ENCODE results near the gene MAP2. TPM values are rescaled to one million over a fixed set of nuclear protein-coding genes. Genes with fewer than 3 reads are reported as not detected.
A peak's percentile ranks its signal among the peaks of the same experiment; 100 is the strongest.
"Not testable (repeated sequence)": the region's sequence is repeated elsewhere in the genome, so short reads cannot be mapped to it uniquely, and the experiment has no call there.

Gene MAP2
- total RNA-seq, 1 experiment from 2014 or later: 6.7 TPM

DNA sequence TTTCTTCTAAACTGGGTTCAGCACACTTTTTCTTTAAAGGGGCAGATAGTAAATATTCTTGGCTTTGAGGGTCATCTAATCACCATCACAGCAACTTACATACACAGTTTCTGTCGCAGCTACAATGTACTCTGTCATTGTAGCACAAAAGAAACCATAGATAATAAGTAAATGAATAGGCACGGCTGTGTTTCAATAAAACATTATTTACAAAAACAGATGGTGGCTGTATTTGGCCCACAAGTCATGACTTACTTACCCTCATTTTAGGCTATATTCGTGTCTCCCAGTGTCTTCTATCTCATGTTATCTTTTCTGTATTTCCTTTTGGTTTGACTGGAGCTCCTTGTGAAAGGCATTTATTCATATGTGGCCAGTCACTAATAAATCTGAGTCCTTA lies 168.3 kb downstream of the MAP2 start:
- peak; percentile 37 for DNase-seq (ENCODE audit: low read depth)

DNA sequence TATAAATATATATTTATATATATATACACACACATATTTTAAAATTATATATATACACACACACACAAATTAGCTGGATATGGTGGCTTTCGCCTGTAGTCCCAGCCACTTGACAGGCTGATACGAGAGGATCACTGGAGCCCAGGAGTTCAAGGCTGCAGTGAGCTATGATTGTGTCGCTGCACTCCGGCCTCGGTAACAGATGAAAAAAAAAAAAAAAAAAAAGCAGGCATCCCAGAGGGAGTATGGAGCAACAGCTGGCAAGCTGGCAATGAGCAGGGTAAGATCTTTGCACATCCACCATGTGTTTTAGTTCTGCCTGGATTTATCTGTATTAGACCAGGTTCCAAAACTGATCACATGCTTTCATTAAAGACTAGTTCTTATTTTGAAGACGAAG lies 170.1 kb downstream of the MAP2 start:
- DNase-seq (ENCODE audit: low read depth): no peak

DNA sequence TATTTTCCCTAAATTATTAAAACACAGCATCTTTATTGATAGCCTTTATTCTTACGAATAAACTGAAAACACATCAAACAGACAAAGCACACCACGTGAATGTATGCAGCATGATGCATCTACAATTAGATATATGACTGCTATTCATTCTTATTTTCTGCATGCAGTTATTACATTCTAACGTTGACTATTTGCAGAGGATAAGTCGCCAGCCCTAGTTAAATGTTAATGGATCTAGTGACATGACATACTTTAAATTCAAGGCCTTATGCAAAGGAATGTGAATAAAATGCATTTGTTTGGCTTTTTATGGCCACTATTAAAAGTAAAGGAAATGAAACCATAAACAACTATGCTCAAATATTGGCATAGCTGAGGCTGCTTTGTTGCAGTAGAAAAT lies 172.4 kb downstream of the MAP2 start:
- DNase-seq (ENCODE audit: low read depth): no peak

DNA sequence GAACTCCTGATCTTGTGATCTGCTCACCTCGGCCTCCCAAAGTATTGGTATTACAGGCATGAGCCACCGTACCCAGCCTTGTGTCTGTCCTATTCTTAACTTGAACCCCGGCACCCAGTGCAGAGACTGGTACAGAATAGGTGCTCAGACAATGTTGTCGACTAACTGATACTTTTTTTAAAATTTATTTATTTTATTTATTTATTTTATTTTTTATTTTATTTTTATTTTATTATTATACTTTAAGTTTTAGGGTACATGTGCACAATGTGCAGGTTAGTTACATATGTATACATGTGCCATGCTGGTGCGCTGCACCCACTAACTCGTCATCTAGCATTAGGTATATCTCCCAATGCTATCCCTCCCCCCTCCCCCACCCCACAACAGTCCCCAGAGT lies 174.4 kb downstream of the MAP2 start:
- not testable (repeated sequence) for DNase-seq (ENCODE audit: low read depth)

DNA sequence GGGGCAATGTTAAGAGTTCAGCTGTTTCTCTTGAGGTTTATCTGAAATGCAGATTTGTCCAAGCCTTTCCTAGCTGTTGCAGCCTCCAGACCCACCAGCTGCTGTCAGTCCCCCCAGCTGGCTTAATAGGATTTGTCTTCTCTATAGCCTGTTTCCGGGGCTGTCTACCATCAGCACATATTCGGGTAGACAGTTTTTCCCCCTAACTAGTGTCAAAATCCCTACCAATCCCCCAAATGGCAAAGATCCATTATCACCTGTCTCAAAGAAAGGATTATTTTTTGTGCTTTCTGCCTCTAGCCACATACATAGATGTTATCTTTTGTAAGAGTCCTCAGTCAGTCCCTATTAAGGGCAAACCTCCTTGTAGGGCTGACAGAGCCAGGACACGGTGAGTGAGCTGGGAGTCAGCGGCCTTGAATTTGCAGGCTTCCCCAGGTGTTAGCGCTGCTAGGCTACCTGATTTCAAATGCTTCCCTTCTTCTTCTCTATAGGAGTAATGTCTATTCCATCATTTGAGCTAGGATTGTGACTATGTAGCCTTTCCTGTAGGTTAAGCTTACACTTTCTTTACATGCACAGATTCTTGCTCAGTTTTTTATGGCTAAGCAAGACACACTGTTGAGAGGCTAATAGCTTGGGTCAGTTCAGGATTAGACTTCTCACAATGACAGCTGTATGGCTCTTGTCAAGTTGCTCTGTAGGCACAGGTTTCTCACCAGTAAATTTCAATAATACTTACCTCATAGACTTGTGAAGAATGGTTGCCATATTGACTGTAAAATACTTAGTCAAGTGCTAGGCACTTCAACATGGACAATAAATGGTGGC lies 176.7 kb downstream of the MAP2 start:
- no peak for DNase-seq (ENCODE audit: low read depth)

DNA sequence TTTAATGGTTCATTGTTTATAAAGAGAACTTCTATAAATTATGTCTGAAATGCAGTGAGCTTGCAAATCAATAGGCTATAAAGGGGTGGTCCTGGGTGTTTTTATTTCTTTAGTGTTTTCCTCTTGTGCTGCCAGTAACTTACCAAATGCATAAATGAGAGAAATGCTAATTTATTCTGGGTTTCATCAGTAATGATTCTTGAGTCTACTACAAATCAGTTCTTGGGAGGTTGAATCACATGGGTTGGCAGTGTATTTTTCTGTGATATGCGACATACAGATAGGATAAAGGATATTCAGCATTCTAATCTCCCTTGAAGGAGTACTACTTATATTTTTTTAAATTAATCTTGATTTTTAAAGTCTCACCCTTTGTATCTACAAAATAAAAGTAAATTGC lies 177.7 kb downstream of the MAP2 start:
- no peak for DNase-seq (ENCODE audit: low read depth)

DNA sequence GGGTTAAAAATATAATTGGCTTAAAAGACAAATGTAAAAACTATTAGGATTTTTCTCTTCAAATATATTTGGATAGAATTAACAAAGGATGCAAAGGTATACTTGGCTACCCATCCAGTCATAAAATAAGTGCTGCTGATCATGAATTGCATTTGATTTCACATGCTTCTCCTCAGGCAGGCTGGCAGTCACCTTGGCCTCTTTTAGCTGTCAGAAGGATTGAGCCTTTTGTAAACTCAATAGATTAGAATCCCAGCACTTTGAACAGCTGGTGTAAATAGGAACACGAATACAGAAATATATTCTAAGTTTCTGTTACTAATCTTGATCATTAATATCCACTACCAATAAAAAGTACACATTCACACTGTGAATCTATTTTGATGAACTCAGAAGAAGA lies 178.4 kb downstream of the MAP2 start:
- DNase-seq (ENCODE audit: low read depth): no peak

DNA sequence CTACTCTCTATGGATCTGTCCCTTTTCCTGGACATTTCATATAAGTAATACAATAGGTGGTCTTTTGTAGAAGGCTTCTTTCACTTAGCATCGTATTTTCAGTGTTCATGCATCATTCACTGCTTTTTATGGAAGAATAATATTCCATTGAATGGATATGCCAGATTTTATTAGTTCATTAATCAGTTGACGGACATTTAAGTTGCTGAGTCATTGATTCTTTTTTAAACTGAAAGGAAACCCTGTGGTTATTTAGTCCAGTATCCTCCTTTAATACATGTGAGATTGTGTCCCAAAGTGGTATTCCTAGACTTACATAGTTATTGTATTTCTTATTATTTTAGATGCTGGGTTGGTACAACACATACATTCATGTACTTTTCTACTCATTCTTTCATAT lies 185.7 kb downstream of the MAP2 start:
- DNase-seq (ENCODE audit: low read depth): no peak

DNA sequence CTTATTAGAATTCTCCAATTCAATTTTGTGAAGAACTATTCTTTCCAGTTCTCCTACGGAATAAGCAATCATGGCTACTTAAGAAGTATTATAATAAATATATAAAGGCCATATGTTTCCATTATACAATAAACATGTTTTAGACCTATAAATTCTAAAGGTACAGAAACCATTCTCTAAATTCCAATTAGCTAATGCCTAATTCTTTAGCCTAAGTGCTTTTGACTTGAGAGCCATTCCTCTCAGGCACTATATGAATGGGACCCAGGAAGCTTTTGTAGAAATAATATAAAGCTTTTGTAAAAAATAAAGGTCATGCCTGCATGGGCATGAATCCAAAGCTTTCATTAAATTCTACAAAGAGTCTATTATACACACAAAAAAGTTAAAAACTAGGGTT lies 186.8 kb downstream of the MAP2 start:
- DNase-seq (ENCODE audit: low read depth): no peak

DNA sequence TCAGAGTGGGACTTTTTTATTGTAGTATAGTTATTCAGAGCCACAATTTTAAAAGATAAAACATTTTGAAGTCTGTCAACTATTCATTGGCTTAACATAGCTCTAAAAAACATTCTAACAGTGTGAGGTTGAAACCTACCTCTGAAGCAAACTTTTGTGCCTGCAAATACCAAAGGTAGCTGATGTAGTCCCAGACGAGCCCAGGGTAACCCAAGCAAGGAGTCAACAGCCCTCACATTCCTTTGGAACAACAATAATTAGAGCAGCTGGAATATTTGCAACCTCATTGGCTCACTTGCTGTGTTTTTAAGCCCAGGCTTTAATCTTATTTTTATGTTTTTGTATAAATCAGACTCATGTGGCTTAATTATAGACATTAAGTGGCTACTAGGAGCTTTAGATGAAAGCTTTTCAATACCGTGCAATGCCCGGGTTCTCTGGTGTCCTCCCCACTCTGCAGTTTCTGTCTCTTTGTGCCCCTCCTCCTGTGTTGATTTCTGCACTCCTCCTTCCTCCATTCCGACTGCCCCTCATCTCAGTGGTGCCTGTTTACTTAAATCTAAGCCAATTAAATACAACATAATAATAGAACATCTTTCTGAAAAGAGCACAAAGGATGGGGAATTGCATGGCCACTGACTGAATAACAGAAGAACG lies 189.9 kb downstream of the MAP2 start:
- DNase-seq (ENCODE audit: low read depth): no peak

DNA sequence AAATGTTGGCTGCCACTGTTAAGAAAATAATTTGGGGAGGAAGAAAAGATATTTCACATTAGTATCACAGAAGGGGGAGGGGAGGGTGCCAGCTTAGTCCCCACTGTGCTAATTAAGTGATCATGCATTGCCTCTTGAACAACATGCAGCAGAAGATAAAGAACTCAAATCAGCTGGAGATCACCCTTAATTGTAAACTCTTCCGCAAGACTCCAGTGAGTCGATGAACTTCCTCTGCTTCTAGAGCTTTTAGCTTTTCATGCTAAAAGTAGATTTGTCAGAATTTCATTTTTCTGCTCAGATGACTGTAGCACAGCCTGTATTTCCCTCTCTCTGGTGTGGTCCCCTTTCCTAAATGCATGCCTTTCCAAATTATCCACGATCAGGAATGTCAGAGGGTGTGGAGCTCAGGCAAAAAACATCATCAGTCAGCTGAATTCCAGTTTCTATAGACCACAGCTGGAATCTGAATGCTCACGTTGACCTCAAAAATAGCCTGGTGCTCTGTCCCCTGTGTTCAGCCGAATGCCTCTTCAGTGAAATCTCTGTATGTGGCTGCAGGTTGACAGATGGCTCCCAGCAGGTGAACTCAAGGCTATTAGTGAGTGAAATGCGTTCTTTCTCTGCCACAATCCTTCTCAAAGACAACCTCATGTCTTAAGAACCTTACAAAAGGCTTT lies 191.0 kb downstream of the MAP2 start:
- DNase-seq (ENCODE audit: low read depth): no peak

DNA sequence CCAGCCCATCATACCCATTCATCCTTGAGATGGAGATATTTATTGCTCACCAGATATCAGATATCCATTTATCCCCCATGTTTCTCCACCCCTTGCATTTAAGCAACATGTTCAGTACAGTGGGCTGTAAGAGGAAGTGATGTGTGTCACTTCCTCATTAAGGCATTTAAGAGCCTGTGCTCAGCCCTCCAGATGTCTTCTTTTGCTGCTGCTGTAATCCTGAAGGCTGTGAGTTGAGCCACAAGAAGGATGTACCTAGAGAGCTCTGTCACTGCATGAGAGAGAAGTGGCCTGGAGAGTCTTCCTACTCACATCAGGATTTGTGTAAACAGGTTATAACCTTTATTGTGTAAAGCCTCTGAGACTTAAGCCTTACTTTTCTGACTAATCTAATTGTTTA lies 195.9 kb downstream of the MAP2 start:
- DNase-seq (ENCODE audit: low read depth): no peak

DNA sequence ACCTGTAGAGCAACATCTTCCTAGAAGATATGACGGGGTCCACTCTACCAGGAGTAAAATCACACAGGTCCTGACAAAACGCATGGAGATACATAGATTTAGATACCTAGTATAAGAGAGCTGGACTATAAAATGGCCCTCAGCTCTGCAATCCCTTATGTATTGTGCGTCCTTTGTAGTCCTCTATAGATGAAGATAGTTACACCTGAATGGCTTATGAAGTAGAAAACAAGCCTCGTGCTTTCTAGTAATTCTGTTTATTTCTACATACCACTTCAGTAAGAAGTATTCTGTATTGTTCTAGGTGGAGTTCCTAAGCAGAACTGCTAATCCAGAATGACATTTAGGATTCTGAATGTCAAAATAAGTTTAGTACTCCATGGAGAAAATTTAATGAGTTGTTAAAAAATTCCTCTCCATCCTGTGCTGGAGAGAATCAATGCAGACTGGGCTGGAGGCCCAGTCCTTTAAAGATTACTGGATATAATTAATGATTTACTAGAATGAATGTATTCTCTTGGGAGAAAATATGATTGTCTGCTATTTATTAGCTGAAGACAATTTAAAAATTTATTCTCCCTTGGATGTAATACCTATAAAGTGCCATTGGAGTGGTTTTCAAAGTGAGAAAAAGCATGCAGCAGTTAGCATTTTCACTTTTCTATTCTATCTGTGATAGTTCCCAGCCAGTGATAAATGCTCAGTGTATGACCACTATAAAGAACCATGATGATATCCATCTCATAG lies 200.5 kb downstream of the MAP2 start:
- DNase-seq (ENCODE audit: low read depth): no peak

DNA sequence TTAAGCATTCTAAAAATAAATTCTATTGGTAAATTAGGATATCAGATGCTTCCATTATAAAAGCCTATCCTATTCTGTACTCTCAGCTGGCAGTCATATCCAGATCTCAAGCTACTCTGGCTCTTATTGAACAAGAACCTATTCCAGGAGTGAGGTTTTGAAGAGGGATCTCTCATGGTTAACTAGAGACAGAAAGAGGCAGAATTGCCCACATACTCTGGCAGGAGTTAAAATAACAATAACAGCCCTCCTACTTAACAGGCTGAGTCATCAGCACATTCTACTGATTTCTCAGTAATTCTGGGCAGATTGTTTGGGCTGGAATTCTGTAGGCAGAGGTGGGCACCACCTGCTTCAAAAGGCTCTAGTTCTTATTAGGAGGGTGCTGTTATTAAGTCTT lies 205.8 kb downstream of the MAP2 start:
- DNase-seq (ENCODE audit: low read depth): peak; percentile 6

DNA sequence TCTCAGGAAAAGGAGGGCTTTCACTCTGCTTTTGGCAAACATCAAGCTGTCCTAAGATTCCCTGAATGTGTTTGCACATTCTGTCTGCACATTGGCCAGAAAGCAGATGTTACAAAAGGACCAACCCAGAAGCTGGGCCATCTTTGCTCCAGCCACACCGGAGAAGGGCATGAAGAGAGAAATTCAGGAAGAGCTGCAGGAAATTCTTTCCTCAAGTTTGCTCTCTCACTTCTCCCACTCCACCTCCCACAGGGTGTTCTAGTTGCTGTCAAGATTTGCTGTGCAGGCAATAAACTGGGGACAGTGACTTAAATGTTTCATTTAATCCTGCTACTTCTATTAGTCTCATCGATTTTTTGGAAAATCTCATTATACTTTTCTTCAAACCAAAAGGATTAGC lies 210.1 kb downstream of the MAP2 start:
- DNase-seq (ENCODE audit: low read depth): no peak

DNA sequence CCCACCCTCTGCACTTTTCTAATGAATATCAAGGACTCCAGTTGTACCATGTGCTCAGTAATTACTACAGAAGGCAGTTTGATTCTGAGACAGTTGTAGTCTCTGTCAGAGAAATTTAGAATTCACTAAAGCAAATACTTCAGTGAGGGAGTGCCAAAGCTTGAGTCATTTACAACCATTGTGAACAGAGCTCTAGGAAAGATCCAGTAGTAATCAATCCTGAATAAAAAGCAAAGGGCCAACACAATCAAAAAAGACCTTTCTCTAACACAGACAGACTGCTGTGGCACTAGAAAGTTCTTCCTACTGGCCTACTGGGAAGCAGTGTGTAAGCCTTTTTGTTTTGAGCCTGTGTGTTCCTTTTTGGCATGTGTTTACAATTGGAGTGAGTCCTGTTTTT lies 212.2 kb downstream of the MAP2 start:
- no peak for DNase-seq (ENCODE audit: low read depth)

DNA sequence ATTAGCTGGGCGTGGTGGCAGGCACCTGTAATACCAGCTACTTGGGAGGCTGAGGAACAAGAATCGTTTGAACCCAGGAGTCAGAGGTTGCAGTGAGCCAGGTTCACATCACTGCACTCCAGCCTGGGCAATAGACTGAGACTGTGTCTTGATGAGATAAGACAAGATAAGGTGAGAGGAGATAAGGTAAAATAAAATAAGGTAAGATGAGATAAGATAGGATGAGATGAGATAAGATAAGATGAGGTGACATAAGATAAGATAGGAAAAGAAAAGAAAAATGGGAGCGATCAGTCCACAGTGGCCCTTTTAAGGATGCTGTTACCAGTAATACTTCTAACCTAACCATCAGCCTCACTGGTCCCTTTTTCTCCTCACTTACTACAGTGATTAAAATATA lies 213.4 kb downstream of the MAP2 start:
- no peak for DNase-seq (ENCODE audit: low read depth)

DNA sequence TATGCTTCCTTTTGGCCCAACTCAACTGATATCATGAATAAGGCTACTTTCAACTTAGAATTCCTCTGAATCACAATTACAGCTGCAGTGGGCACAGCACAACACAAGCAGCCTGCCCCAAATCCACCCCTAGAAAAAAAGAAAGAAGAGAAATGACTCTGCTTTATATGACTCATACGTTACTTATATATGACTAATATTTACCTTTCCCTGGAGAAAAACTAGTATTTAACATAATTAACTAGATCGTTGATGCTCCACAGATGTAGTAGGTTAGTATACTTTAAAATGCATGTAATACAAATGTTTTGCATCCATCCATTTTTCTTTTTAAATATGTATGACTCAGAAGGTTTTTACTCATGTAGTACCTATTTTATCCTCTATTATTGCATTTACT lies 214.5 kb downstream of the MAP2 start:
- DNase-seq (ENCODE audit: low read depth): peak; percentile 41

DNA sequence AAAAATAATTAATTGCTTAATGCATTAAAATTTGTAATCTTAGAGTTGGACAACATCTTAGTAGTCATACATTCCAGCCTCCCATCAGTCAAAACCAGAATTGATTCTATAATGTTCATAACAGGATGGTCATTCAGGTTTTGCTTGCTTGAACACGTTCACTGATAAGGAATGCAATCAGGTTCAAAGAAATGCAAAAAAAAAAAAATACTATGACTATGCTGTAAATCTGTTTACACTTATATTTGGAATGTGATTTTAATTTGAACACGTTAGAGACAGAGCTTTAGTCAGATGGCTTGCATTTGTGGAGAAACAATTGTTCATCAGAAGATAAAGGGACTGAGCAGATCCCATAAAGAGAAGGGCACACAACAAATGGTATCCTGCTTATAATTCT lies 216.5 kb downstream of the MAP2 start:
- DNase-seq (ENCODE audit: low read depth): no peak

DNA sequence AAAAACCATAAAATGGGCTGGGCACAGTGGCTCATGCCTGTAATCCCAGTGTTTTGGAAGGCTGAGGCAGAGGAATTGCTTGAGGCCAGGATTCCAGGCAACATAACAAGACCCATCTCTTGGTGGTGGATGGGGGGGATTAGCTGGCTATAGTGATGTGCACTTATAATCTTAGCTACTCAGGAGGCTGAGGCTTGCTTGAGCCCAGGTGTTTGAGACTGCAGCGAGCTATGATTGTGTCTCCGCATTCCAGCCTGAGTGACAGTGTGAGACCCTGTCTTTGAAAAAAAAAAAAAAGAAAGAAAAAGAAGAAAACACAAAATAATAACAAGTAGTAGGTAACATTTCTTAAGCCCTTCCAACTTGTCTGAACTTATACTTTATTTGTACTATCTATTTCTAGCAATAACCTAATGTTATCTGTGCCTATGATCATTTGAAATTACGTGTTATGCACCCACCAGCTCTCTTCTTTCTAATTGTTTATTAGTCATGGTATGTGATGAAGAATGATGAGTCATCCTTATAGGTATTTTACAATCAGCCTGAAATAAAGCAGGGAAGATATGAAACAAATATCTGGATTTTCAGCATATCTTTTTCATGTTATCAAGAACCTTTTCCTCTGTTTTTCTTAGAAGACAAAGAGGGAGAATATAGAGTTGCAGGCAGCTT lies 218.4 kb downstream of the MAP2 start:
- peak; percentile 4 for DNase-seq (ENCODE audit: low read depth)

DNA sequence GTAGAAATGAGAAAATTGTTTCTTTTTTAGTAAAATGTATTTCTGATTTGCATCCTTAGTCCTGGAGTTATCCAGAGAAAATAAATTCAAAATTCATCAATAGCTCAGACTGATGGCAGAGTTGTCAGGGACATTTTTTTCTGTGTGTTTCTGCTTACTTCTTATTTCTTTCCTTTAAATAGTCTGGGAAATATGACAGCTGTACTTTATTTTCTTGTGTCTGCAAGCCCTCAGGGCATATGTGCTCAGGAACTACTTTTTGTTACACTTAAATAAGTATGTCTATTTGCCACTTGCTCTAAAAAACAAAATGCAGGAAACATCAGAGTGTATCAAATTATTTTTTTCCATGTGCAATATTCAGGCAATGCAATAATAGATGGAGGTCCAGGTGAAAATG lies 221.0 kb downstream of the MAP2 start:
- peak; percentile 11 for DNase-seq (ENCODE audit: low read depth)

DNA sequence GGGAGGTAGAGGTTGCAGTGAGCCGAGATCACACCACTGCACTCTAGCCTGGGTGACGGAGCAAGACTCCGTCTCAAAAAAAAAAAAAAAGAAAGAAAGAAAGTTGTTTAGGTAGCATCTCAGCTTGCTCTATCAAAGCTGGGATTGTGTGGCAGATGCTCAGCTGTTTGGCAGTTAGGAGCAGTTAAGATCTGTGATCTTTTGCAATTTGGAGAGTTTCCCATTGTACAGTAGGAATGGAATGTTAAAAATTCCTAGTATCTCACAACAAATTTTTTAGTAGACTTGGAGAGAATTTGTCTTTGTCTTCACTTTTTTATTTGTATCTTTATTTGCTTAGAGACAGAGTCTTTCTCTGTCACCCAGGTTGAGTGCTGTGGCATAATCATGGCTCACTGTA lies 224.9 kb downstream of the MAP2 start:
- peak; percentile 13 for DNase-seq (ENCODE audit: low read depth)

Data from RPMI7951 (cell line).